Measurements from ENCODE around the gene TLX2.

DNA sequence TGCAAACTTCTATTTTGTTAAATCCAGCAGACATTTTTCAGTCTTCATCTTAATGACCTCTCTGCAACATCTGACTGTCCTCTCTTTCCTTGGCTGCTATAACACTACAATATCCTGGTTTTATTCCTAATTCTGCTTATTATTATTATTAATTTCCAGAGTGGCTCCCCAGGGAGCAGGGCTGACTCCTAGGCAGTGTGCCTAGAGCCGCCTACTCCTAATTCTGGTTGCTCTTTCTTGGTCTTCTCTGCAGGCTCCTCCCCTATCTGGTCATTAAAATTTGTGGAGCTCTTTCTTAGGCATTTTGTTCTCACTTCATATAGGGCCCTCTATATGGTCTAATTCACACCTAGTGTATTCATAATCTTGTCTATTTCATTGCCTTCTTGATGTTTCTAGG lies 28.7 kb downstream of the TLX2 start:
- TF ChIP-seq, protein P1, sequence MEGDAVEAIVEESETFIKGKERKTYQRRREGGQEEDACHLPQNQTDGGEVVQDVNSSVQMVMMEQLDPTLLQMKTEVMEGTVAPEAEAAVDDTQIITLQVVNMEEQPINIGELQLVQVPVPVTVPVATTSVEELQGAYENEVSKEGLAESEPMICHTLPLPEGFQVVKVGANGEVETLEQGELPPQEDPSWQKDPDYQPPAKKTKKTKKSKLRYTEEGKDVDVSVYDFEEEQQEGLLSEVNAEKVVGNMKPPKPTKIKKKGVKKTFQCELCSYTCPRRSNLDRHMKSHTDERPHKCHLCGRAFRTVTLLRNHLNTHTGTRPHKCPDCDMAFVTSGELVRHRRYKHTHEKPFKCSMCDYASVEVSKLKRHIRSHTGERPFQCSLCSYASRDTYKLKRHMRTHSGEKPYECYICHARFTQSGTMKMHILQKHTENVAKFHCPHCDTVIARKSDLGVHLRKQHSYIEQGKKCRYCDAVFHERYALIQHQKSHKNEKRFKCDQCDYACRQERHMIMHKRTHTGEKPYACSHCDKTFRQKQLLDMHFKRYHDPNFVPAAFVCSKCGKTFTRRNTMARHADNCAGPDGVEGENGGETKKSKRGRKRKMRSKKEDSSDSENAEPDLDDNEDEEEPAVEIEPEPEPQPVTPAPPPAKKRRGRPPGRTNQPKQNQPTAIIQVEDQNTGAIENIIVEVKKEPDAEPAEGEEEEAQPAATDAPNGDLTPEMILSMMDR (IDR thresholded peaks at IDR 0.05), result no peak
- no peak for TF ChIP-seq POLR2A (IDR thresholded peaks at IDR 0.05)
- TF ChIP-seq POLR2AphosphoS5 (IDR thresholded peaks at IDR 0.05), result no peak
- TF ChIP-seq EP300 (IDR thresholded peaks at IDR 0.05), result no peak

All from sigmoid colon (tissue), 4 donors.